ENCODE results near the gene OCLN.
"Not testable (repeated sequence)": the region's sequence is repeated elsewhere in the genome, so short reads cannot be mapped to it uniquely, and the experiment has no call there.

Gene OCLN

DNA sequence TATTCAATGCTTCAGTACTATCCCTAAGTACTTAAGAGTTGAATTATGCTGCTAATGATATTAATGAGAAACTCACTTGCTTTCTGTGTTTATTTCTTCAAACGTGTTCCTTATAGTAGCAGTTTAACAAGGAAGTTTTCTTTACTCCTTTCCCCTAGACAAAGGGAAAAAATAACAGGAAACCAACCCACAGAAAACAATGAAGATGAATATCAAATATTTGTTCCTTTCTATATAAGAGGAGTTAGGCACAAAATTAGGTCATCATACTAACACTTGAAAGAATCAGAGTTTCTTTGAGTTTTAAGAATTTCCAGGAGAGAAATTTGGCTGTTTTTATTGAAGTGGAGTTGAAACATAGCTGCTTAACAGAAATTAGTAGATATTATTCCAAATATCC lies 15.4 kb upstream of the OCLN start:
- CTCF ChIA-PET, result no interaction called here

DNA sequence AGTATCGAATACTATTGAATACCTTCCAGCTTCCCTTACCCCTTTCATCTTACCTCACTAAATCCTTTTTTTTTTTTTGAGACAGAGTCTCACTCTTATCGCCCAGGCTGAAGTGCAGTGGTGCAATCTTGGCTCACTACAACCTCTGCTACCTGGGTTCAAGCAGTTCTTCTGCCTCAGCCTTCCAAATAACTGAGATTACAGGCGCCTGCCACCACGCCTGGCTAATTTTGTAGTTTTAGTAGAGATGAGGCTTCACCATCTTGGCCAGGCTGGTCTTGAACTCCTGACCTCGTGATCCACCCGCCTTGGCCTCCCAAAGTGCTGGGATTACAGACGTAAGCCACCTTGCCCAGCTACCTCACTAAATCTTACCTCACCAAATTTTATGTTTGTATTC lies 14.3 kb upstream of the OCLN start:
- CTCF ChIA-PET, POLR2A ChIA-PET: not testable (repeated sequence)

More for the DNA sequence above, 15.4 kb upstream of the OCLN start:
- DNase-seq (ENCODE audit: extremely low spot score), result no peak
- TF ChIP-seq FOXA1 (IDR thresholded peaks at IDR 0.05) (no peak), SUZ12 (IDR thresholded peaks at IDR 0.05) (no peak), NFRKB (IDR thresholded peaks at IDR 0.05) (no peak), ELF4 (IDR thresholded peaks at IDR 0.05) (no peak), ARNT (IDR thresholded peaks at IDR 0.05) (no peak), CTBP1 (IDR thresholded peaks at IDR 0.05; ENCODE audit: borderline replicate concordance) (no peak), ZNF384 (IDR thresholded peaks at IDR 0.05) (no peak), SP1 (IDR thresholded peaks at IDR 0.05) (no peak), FOXM1 (IDR thresholded peaks at IDR 0.05; ENCODE audit: borderline replicate concordance) (no peak), LEF1 (IDR thresholded peaks at IDR 0.05; ENCODE audit: borderline replicate concordance) (no peak), HDGF (IDR thresholded peaks at IDR 0.05; ENCODE audit: borderline replicate concordance) (no peak), FOXK2 (IDR thresholded peaks at IDR 0.05) (no peak), TARDBP (IDR thresholded peaks at IDR 0.05) (no peak), L3MBTL2 (conservative IDR thresholded peaks at IDR 0.05) (no peak), BHLHE40 (IDR thresholded peaks at IDR 0.05; ENCODE audit: borderline replicate concordance) (no peak)
- TF ChIP-seq, protein P1, sequence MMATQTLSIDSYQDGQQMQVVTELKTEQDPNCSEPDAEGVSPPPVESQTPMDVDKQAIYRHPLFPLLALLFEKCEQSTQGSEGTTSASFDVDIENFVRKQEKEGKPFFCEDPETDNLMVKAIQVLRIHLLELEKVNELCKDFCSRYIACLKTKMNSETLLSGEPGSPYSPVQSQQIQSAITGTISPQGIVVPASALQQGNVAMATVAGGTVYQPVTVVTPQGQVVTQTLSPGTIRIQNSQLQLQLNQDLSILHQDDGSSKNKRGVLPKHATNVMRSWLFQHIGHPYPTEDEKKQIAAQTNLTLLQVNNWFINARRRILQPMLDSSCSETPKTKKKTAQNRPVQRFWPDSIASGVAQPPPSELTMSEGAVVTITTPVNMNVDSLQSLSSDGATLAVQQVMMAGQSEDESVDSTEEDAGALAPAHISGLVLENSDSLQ (IDR thresholded peaks at IDR 0.05), result no peak
- POLR2A ChIA-PET, result no interaction called here

DNA sequence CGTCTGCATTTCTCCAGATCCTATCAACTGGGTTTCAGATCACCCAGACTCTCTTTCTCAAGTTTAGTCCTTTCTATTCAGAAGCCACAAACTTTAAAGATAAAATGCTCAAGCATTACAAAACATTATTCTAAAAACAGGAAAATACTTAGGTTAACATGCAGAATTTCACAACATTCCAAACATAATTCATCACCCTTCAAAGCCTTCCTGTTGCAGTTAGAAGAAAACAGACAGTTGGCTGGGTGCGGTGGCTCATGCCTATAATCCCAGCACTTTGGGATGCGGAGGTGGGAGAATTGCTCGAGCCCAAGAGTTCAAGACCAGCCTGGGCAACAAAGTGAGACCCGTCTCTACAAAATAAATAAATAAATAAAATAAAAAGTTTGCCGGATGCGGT lies 7.7 kb upstream of the OCLN start:
- CTCF ChIA-PET, result no interaction called here
- TF ChIP-seq FOXA1 (IDR thresholded peaks at IDR 0.05), result no peak
- no peak for TF ChIP-seq TARDBP (IDR thresholded peaks at IDR 0.05)
- no peak for TF ChIP-seq NFRKB (IDR thresholded peaks at IDR 0.05)
- TF ChIP-seq SUZ12 (IDR thresholded peaks at IDR 0.05), result no peak
- no peak for TF ChIP-seq ELF4 (IDR thresholded peaks at IDR 0.05)
- TF ChIP-seq ARNT (IDR thresholded peaks at IDR 0.05), result no peak
- TF ChIP-seq ZNF384 (IDR thresholded peaks at IDR 0.05), result no peak
- TF ChIP-seq, protein P1 (IDR thresholded peaks at IDR 0.05), result no peak
- no peak for TF ChIP-seq FOXK2 (IDR thresholded peaks at IDR 0.05)
- TF ChIP-seq FOXM1 (IDR thresholded peaks at IDR 0.05; ENCODE audit: borderline replicate concordance), result no peak
- POLR2A ChIA-PET, result interaction anchor here (1.0 kb wide), 1 partner anchor 8 kb away, joined by 4 read pairs; the partner anchor contains the start of gene OCLN
- no peak for DNase-seq (ENCODE audit: extremely low spot score)

More for the DNA sequence above, 14.3 kb upstream of the OCLN start:
- DNase-seq (ENCODE audit: extremely low spot score), result not testable (repeated sequence)

DNA sequence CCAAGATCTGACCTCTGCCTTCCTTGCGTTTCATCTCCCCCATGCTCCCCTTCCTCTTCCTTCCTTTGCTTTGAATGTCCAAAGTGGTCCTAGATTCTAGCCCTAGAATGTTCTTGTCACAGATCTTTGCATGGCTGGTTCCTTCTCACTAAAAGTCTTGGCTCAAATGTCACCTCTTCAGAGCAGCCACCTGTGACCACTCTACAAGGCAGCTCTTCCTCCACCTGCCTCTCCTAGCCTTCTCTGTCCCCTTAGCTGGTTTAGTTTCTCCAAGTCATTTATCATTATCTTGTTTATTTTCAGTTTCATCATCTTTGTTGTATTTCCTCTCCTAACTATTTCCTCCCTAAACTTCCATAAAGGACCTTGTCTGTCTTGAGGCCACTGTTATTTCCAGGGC lies 7.1 kb upstream of the OCLN start:
- CTCF ChIA-PET, result no interaction called here
- DNase-seq (ENCODE audit: extremely low spot score), result no peak
- POLR2A ChIA-PET, result no interaction called here
- TF ChIP-seq FOXM1 (IDR thresholded peaks at IDR 0.05; ENCODE audit: borderline replicate concordance) (no peak), TARDBP (IDR thresholded peaks at IDR 0.05) (no peak), ARNT (IDR thresholded peaks at IDR 0.05) (no peak), FOXK2 (IDR thresholded peaks at IDR 0.05) (no peak), SP1 (IDR thresholded peaks at IDR 0.05) (no peak), CTBP1 (IDR thresholded peaks at IDR 0.05; ENCODE audit: borderline replicate concordance) (no peak), SUZ12 (IDR thresholded peaks at IDR 0.05) (no peak), ZNF384 (IDR thresholded peaks at IDR 0.05) (no peak), HDGF (IDR thresholded peaks at IDR 0.05; ENCODE audit: borderline replicate concordance) (no peak), NFRKB (IDR thresholded peaks at IDR 0.05) (no peak), ELF4 (IDR thresholded peaks at IDR 0.05) (no peak)
- TF ChIP-seq, protein P1 (IDR thresholded peaks at IDR 0.05), result no peak

GRCh38 chr5:69489246-69489645 lies 3.3 kb upstream of the OCLN start:
- POLR2A ChIA-PET, result no interaction called here
- no peak for TF ChIP-seq HDGF (IDR thresholded peaks at IDR 0.05; ENCODE audit: borderline replicate concordance)
- TF ChIP-seq ARNT (IDR thresholded peaks at IDR 0.05), result no peak
- TF ChIP-seq L3MBTL2 (conservative IDR thresholded peaks at IDR 0.05), result no peak
- no peak for TF ChIP-seq ELF4 (IDR thresholded peaks at IDR 0.05)
- no peak for TF ChIP-seq SUZ12 (IDR thresholded peaks at IDR 0.05)
- no peak for DNase-seq (ENCODE audit: extremely low spot score)
- CTCF ChIA-PET, result no interaction called here

GRCh38 chr5:69491027-69491426 lies 1.6 kb upstream of the OCLN start:
- no peak for TF ChIP-seq LEF1 (IDR thresholded peaks at IDR 0.05; ENCODE audit: borderline replicate concordance)
- no peak for TF ChIP-seq ARNT (IDR thresholded peaks at IDR 0.05)
- TF ChIP-seq NFRKB (IDR thresholded peaks at IDR 0.05), result no peak
- TF ChIP-seq FOXA1 (IDR thresholded peaks at IDR 0.05), result no peak
- TF ChIP-seq SP1 (IDR thresholded peaks at IDR 0.05), result no peak
- no peak for TF ChIP-seq SUZ12 (IDR thresholded peaks at IDR 0.05)
- no peak for TF ChIP-seq ELF4 (IDR thresholded peaks at IDR 0.05)
- no peak for TF ChIP-seq L3MBTL2 (conservative IDR thresholded peaks at IDR 0.05)
- TF ChIP-seq HDGF (IDR thresholded peaks at IDR 0.05; ENCODE audit: borderline replicate concordance), result no peak
- no peak for TF ChIP-seq ZNF384 (IDR thresholded peaks at IDR 0.05)
- TF ChIP-seq, protein P1 (IDR thresholded peaks at IDR 0.05), result no peak
- TF ChIP-seq FOXK2 (IDR thresholded peaks at IDR 0.05), result no peak
- no peak for TF ChIP-seq CTBP1 (IDR thresholded peaks at IDR 0.05; ENCODE audit: borderline replicate concordance)
- TF ChIP-seq BHLHE40 (IDR thresholded peaks at IDR 0.05; ENCODE audit: borderline replicate concordance), result no peak
- no peak for TF ChIP-seq TARDBP (IDR thresholded peaks at IDR 0.05)
- TF ChIP-seq FOXM1 (IDR thresholded peaks at IDR 0.05; ENCODE audit: borderline replicate concordance), result no peak
- POLR2A ChIA-PET, result no interaction called here
- no peak for DNase-seq (ENCODE audit: extremely low spot score)
- CTCF ChIA-PET, result no interaction called here
